ENCODE data around the gene HDAC4.

HDAC4 gene

GRCh38 chr2:239440511-239440959, 39.7 kb upstream of the HDAC4 start:
- Histone ChIP-seq H3K4me3 (ENCODE audit: low read depth, low read length) (no peak overlapping the region), H3K27me3 (ENCODE audit: insufficient read depth, low read length) (peaks cover 3% of the 10 kb centered on the region), H4K91ac (ENCODE audit: low read depth, low read length) (no peak overlapping the region)

GRCh38 chr2:239439754-239440315, 39.0 kb upstream of the HDAC4 start:
- H3K4me1 ChIP-seq (ENCODE audit: control insufficient read depth in 1 of 2, insufficient read depth in 2 of 2, low read length in 2 of 2) = no peaks in the 10 kb centered on the region
- H3K23ac ChIP-seq (ENCODE audit: low read length) = no peak overlapping the region
- H2AK5ac ChIP-seq (ENCODE audit: low read length) = no peak overlapping the region
- H3K4ac ChIP-seq (ENCODE audit: low read depth, low read length) = no peak overlapping the region
- no peak overlapping the region for H3K27ac ChIP-seq (ENCODE audit: low read depth, low read length)
- H2BK12ac ChIP-seq (ENCODE audit: low read length) = no peak overlapping the region
- peaks cover 3% of the 10 kb centered on the region for H3K27me3 ChIP-seq (ENCODE audit: insufficient read depth, low read length)
- DNase-seq = no peak
- no peak overlapping the region for H3K4me2 ChIP-seq (ENCODE audit: low read length)
- no CpG with 5 or more reads among the region's 11 CpGs for WGBS (ENCODE audit: extremely low coverage, insufficient coverage, insufficient read length)
- H3K4me3 ChIP-seq (ENCODE audit: low read depth, low read length) = no peak overlapping the region
- H4K12ac ChIP-seq (ENCODE audit: low read depth, low read length) = no peak overlapping the region
- no peak overlapping the region for H2BK5ac ChIP-seq (ENCODE audit: low read depth, low read length, poor library complexity)
- no peak overlapping the region for H3K9ac ChIP-seq (ENCODE audit: low read length)
- peaks cover 2% of the 10 kb centered on the region for H3K9me3 ChIP-seq (ENCODE audit: insufficient read depth, low read depth, low read length)
- H2BK120ac ChIP-seq (ENCODE audit: insufficient read depth, low read length, poor library complexity) = no peak overlapping the region
- no peak overlapping the region for H4K91ac ChIP-seq (ENCODE audit: low read depth, low read length)
- H3K14ac ChIP-seq (ENCODE audit: low read length) = no peak overlapping the region
- H3K36me3 ChIP-seq (ENCODE audit: control insufficient read depth in 1 of 2, insufficient read depth in 2 of 2, low read length in 2 of 2) = no peaks in the 10 kb centered on the region
- H3K18ac ChIP-seq (ENCODE audit: low read length) = no peak overlapping the region
- no peaks in the 10 kb centered on the region for H3K79me1 ChIP-seq (ENCODE audit: low read length)
- H4K8ac ChIP-seq (ENCODE audit: low read depth, low read length) = no peak overlapping the region
- H2AFZ ChIP-seq (ENCODE audit: insufficient read depth, low read length, poor library complexity) = no peak overlapping the region
- H3K79me2 ChIP-seq (ENCODE audit: control insufficient read depth, insufficient read depth, low read length, poor library complexity) = no peaks in the 10 kb centered on the region

More at GRCh38 chr2:239440511-239440959, 39.7 kb upstream of the HDAC4 start:
- no peak overlapping the region for H2BK12ac ChIP-seq (ENCODE audit: low read length)
- no peak overlapping the region for H3K18ac ChIP-seq (ENCODE audit: low read length)
- H3K79me2 ChIP-seq (ENCODE audit: control insufficient read depth, insufficient read depth, low read length, poor library complexity) = no peaks in the 10 kb centered on the region
- no peak overlapping the region for H4K8ac ChIP-seq (ENCODE audit: low read depth, low read length)
- H3K9me3 ChIP-seq (ENCODE audit: insufficient read depth, low read depth, low read length) = peaks cover 4% of the 10 kb centered on the region
- H3K4ac ChIP-seq (ENCODE audit: low read depth, low read length) = no peak overlapping the region
- H3K23ac ChIP-seq (ENCODE audit: low read length) = no peak overlapping the region
- no peak overlapping the region for H2BK5ac ChIP-seq (ENCODE audit: low read depth, low read length, poor library complexity)
- WGBS (ENCODE audit: extremely low coverage, insufficient coverage, insufficient read length) = no CpG with 5 or more reads among the region's 18 CpGs
- H3K9ac ChIP-seq (ENCODE audit: low read length) = no peak overlapping the region
- no peak overlapping the region for H3K4me2 ChIP-seq (ENCODE audit: low read length)
- no peaks in the 10 kb centered on the region for H3K36me3 ChIP-seq (ENCODE audit: control insufficient read depth in 1 of 2, insufficient read depth in 2 of 2, low read length in 2 of 2)
- H3K4me1 ChIP-seq (ENCODE audit: control insufficient read depth in 1 of 2, insufficient read depth in 2 of 2, low read length in 2 of 2) = no peaks in the 10 kb centered on the region
- no peak overlapping the region for H3K14ac ChIP-seq (ENCODE audit: low read length)
- H2BK120ac ChIP-seq (ENCODE audit: insufficient read depth, low read length, poor library complexity) = no peak overlapping the region
- no peaks in the 10 kb centered on the region for H3K79me1 ChIP-seq (ENCODE audit: low read length)
- H2AFZ ChIP-seq (ENCODE audit: insufficient read depth, low read length, poor library complexity) = no peak overlapping the region
- no peak for DNase-seq
- no peak overlapping the region for H3K27ac ChIP-seq (ENCODE audit: low read depth, low read length)
- no peak overlapping the region for H4K12ac ChIP-seq (ENCODE audit: low read depth, low read length)
- no peak overlapping the region for H2AK5ac ChIP-seq (ENCODE audit: low read length)

- DNase-seq = no peak
- no peaks in the 10 kb centered on the region for H3K36me3 ChIP-seq (ENCODE audit: control insufficient read depth in 1 of 2, insufficient read depth in 2 of 2, low read length in 2 of 2)
- H2BK5ac ChIP-seq (ENCODE audit: low read depth, low read length, poor library complexity) = no peak overlapping the region
- H3K9me3 ChIP-seq (ENCODE audit: insufficient read depth, low read depth, low read length) = peaks cover 2% of the 10 kb centered on the region
- H3K14ac ChIP-seq (ENCODE audit: low read length) = no peak overlapping the region
- no peak overlapping the region for H3K4me3 ChIP-seq (ENCODE audit: low read depth, low read length)
- no peak overlapping the region for H3K9ac ChIP-seq (ENCODE audit: low read length)
- no peak overlapping the region for H2AK5ac ChIP-seq (ENCODE audit: low read length)
- no peak overlapping the region for H4K8ac ChIP-seq (ENCODE audit: low read depth, low read length)
- H3K4me2 ChIP-seq (ENCODE audit: low read length) = no peak overlapping the region
- H3K79me2 ChIP-seq (ENCODE audit: control insufficient read depth, insufficient read depth, low read length, poor library complexity) = no peaks in the 10 kb centered on the region
- no peaks in the 10 kb centered on the region for H3K79me1 ChIP-seq (ENCODE audit: low read length)
- no peak overlapping the region for H4K91ac ChIP-seq (ENCODE audit: low read depth, low read length)
- no peak overlapping the region for H2BK120ac ChIP-seq (ENCODE audit: insufficient read depth, low read length, poor library complexity)
- no peak overlapping the region for H3K23ac ChIP-seq (ENCODE audit: low read length)
- no peaks in the 10 kb centered on the region for H3K4me1 ChIP-seq (ENCODE audit: control insufficient read depth in 1 of 2, insufficient read depth in 2 of 2, low read length in 2 of 2)
- no peak overlapping the region for H3K18ac ChIP-seq (ENCODE audit: low read length)
- WGBS (ENCODE audit: extremely low coverage, insufficient coverage, insufficient read length) = no CpG with 5 or more reads among the region's 21 CpGs
- no peak overlapping the region for H3K4ac ChIP-seq (ENCODE audit: low read depth, low read length)
- H4K12ac ChIP-seq (ENCODE audit: low read depth, low read length) = no peak overlapping the region
- H2BK12ac ChIP-seq (ENCODE audit: low read length) = no peak overlapping the region
- no peak overlapping the region for H2AFZ ChIP-seq (ENCODE audit: insufficient read depth, low read length, poor library complexity)
- no peak overlapping the region for H3K27ac ChIP-seq (ENCODE audit: low read depth, low read length)
- H3K27me3 ChIP-seq (ENCODE audit: insufficient read depth, low read length) = peaks cover 3% of the 10 kb centered on the region
Observed at GRCh38 chr2:239438995-239439753, 38.4 kb upstream of the HDAC4 start.

- no peaks in the 10 kb centered on the region for H3K4me1 ChIP-seq (ENCODE audit: control insufficient read depth in 1 of 2, insufficient read depth in 2 of 2, low read length in 2 of 2)
- no peak overlapping the region for H2AFZ ChIP-seq (ENCODE audit: insufficient read depth, low read length, poor library complexity)
- H3K23ac ChIP-seq (ENCODE audit: low read length) = no peak overlapping the region
- no CpG with 5 or more reads among the region's 3 CpGs for WGBS (ENCODE audit: extremely low coverage, insufficient coverage, insufficient read length)
- H3K27ac ChIP-seq (ENCODE audit: low read depth, low read length) = no peak overlapping the region
- no peak overlapping the region for H4K8ac ChIP-seq (ENCODE audit: low read depth, low read length)
- peaks cover 3% of the 10 kb centered on the region for H3K27me3 ChIP-seq (ENCODE audit: insufficient read depth, low read length)
- H3K4me3 ChIP-seq (ENCODE audit: low read depth, low read length) = no peak overlapping the region
- H4K12ac ChIP-seq (ENCODE audit: low read depth, low read length) = no peak overlapping the region
- peaks cover 2% of the 10 kb centered on the region for H3K9me3 ChIP-seq (ENCODE audit: insufficient read depth, low read depth, low read length)
- H3K4ac ChIP-seq (ENCODE audit: low read depth, low read length) = no peak overlapping the region
- no peaks in the 10 kb centered on the region for H3K79me1 ChIP-seq (ENCODE audit: low read length)
- H2BK120ac ChIP-seq (ENCODE audit: insufficient read depth, low read length, poor library complexity) = no peak overlapping the region
- no peak overlapping the region for H3K9ac ChIP-seq (ENCODE audit: low read length)
- no peak overlapping the region for H3K4me2 ChIP-seq (ENCODE audit: low read length)
- no peak overlapping the region for H2AK5ac ChIP-seq (ENCODE audit: low read length)
- H2BK12ac ChIP-seq (ENCODE audit: low read length) = no peak overlapping the region
- H2BK5ac ChIP-seq (ENCODE audit: low read depth, low read length, poor library complexity) = no peak overlapping the region
- no peaks in the 10 kb centered on the region for H3K36me3 ChIP-seq (ENCODE audit: control insufficient read depth in 1 of 2, insufficient read depth in 2 of 2, low read length in 2 of 2)
- H3K79me2 ChIP-seq (ENCODE audit: control insufficient read depth, insufficient read depth, low read length, poor library complexity) = no peaks in the 10 kb centered on the region
- no peak overlapping the region for H4K91ac ChIP-seq (ENCODE audit: low read depth, low read length)
- DNase-seq = no peak
- no peak overlapping the region for H3K18ac ChIP-seq (ENCODE audit: low read length)
- no peak overlapping the region for H3K14ac ChIP-seq (ENCODE audit: low read length)
Observed at GRCh38 chr2:239438368-239438767, 37.5 kb upstream of the HDAC4 start.
